HepG2 (cell line): ENCODE results near the gene PIGV. TPM values are rescaled to one million over a fixed set of nuclear protein-coding genes. Genes with fewer than 3 reads are reported as not detected.

Experiments used
- BHLHE40 ChIP-seq: IDR thresholded peaks from 2 replicates; pipeline ENCODE4 v1.6.1; 2011; ENCODE audit warnings: low read length, improper control_type of control experiment
- CEBPG ChIP-seq: IDR thresholded peaks from 2 replicates; pipeline ENCODE4 v1.6.1; 2016
- EED ChIP-seq: sonication (generic); formaldehyde crosslinking; IDR thresholded peaks from 2 replicates; pipeline ENCODE4 v1.5.0; 2020; ENCODE audit warnings: mild to moderate bottlenecking, missing genetic modification reagents
- FOXA1 ChIP-seq, 2 experiments: fragments of 450-650 bp in 1 of 2; sonication (generic) in 1 of 2; formaldehyde crosslinking in 1 of 2; IDR thresholded peaks; 2 replicates each; pipeline versions ENCODE4 v1.4.0 to v1.6.1; 2016 to 2020; ENCODE audit warnings: missing genetic modification reagents in 1 of 2
- GABPA ChIP-seq, 2 experiments: IDR thresholded peaks; 2 replicates each; pipeline ENCODE4 v1.6.1; 2011 to 2016; ENCODE audit warnings: low read depth in 2 of 2, low read length in 1 of 2, missing biosample characterization in 1 of 2, missing genetic modification characterization in 1 of 2
- GABPB1 ChIP-seq: IDR thresholded peaks from 2 replicates; pipeline ENCODE4 v1.6.1; 2016; ENCODE audit warnings: mild to moderate bottlenecking, missing genetic modification reagents, moderate library complexity, missing compliant biosample characterization
- GATA4 ChIP-seq: sonication (generic); IDR thresholded peaks from 2 replicates; pipeline ENCODE4 v1.6.1; 2016; ENCODE audit warnings: antibody characterized with exemption, low read depth, borderline replicate concordance
- JDP2 ChIP-seq: sonication (generic); formaldehyde crosslinking; IDR thresholded peaks from 2 replicates; pipeline ENCODE4 v1.8.1; 2022; ENCODE audit warnings: missing genetic modification reagents, borderline replicate concordance
- NKX3-1 ChIP-seq: sonication (generic); formaldehyde crosslinking; IDR thresholded peaks from 2 replicates; pipeline ENCODE4 v1.5.0; 2020; ENCODE audit warnings: missing genetic modification reagents
- PHF20 ChIP-seq: sonication (generic); formaldehyde crosslinking; IDR thresholded peaks from 2 replicates; pipeline ENCODE4 v1.5.0; 2020; ENCODE audit warnings: mild to moderate bottlenecking, missing genetic modification reagents
- PTBP1 ChIP-seq: fragments of 200-400 bp; formaldehyde crosslinking; IDR thresholded peaks from 2 replicates; pipeline ENCODE4 v1.6.1; 2018; ENCODE audit warnings: low read length, low read depth; ENCODE audit not compliant: poor library complexity, severe bottlenecking
- RBM22 ChIP-seq: fragments of 200-400 bp; formaldehyde crosslinking; optimal IDR thresholded peaks from 2 replicates; pipeline ENCODE3; 2017; ENCODE audit warnings: mild to moderate bottlenecking, low read length, moderate library complexity
- RFX1 ChIP-seq: fragments of 450-650 bp; IDR thresholded peaks from 2 replicates; pipeline ENCODE4 v1.6.1; 2017
- TGIF2 ChIP-seq: IDR thresholded peaks from 2 replicates; pipeline ENCODE4 v1.6.1; 2016; ENCODE audit warnings: control low read depth, missing compliant biosample characterization
- ZC3H4 ChIP-seq: sonication (generic); formaldehyde crosslinking; IDR thresholded peaks from 2 replicates; pipeline ENCODE4 v1.4.0; 2020; ENCODE audit warnings: missing genetic modification reagents, borderline replicate concordance
- ZFP41 ChIP-seq: sonication (generic); formaldehyde crosslinking; IDR thresholded peaks from 2 replicates; pipeline ENCODE4 v1.4.0; 2020; ENCODE audit warnings: mild to moderate bottlenecking, missing genetic modification reagents, borderline replicate concordance
- ZMYM2 ChIP-seq: sonication (generic); formaldehyde crosslinking; IDR thresholded peaks from 2 replicates; pipeline ENCODE4 v1.8.0; 2022; ENCODE audit warnings: mild to moderate bottlenecking, missing genetic modification reagents
- ZNF567 ChIP-seq: sonication (generic); formaldehyde crosslinking; IDR thresholded peaks from 2 replicates; pipeline ENCODE4 v1.8.1; 2023; ENCODE audit warnings: mild to moderate bottlenecking, missing genetic modification reagents, borderline replicate concordance
- ZNF614 ChIP-seq: IDR thresholded peaks from 2 replicates; pipeline ENCODE4 v1.6.1; 2018; ENCODE audit warnings: missing biosample characterization, missing genetic modification reagents, inconsistent platforms, borderline replicate concordance
- ZNF709 ChIP-seq: sonication (generic); formaldehyde crosslinking; IDR thresholded peaks from 2 replicates; pipeline ENCODE4 v1.5.0; 2020; ENCODE audit warnings: mild to moderate bottlenecking, missing genetic modification reagents
- polyA plus RNA-seq, 8 experiments: library from polyadenylated mRNA; depleted of rRNA in 3 of 8; stranded (reverse) in 7 of 8; unstranded in 1 of 8; fragments of >200 nt; fragmentation: Illumina TruSeq in 4 of 8; extraction: Trizol in 4 of 8; gene quantifications; 2 replicates each; pipeline versions ENCODE4 v1.2.1 to v1.2.3, GENCODE V29; 2011 to 2016; ENCODE audit warnings: low read depth in 4 of 8, missing spikeins in 1 of 8, mixed read lengths in 1 of 8; ENCODE audit not compliant: insufficient read depth in 1 of 8
- total RNA-seq, 5 experiments: library from RNA; depleted of rRNA; stranded (reverse); fragments of >200 nt; fragmentation: Illumina TruSeq; extraction: Trizol; gene quantifications; 2 replicates each; pipeline ENCODE4 v1.2.3, GENCODE V29; 2016; ENCODE audit warnings: low read depth in 1 of 5
- TF ChIP-seq, protein P1 (sequence below): IDR thresholded peaks from 2 replicates; pipeline ENCODE4 v1.6.1; 2016; ENCODE audit warnings: control low read depth
- TF ChIP-seq, protein P2 (sequence below): sonication (generic); formaldehyde crosslinking; conservative IDR thresholded peaks from 2 replicates; pipeline ENCODE4 v1.4.0; 2020; ENCODE audit warnings: missing genetic modification reagents
- TF ChIP-seq, protein P3 (sequence below): sonication (generic); formaldehyde crosslinking; IDR thresholded peaks from 2 replicates; pipeline ENCODE4 v1.4.0; 2020; ENCODE audit warnings: low read depth, mild to moderate bottlenecking, missing genetic modification reagents
- TF ChIP-seq, protein P4 (sequence below): sonication (generic); formaldehyde crosslinking; IDR thresholded peaks from 2 replicates; pipeline ENCODE4 v1.5.0; 2020; ENCODE audit warnings: missing genetic modification reagents, mild to moderate bottlenecking, borderline replicate concordance
- TF ChIP-seq, protein P5 (sequence below): IDR thresholded peaks from 2 replicates; pipeline ENCODE4 v1.6.1; 2018; ENCODE audit warnings: missing genetic modification reagents, mild to moderate bottlenecking, missing compliant biosample characterization

Gene PIGV
- total and polyA plus RNA-seq, 2 of the 13 experiments (the other 11 are each of a cell fraction or from before 2014, with no cell fraction given), result 13.5 to 22.7 TPM

DNA sequence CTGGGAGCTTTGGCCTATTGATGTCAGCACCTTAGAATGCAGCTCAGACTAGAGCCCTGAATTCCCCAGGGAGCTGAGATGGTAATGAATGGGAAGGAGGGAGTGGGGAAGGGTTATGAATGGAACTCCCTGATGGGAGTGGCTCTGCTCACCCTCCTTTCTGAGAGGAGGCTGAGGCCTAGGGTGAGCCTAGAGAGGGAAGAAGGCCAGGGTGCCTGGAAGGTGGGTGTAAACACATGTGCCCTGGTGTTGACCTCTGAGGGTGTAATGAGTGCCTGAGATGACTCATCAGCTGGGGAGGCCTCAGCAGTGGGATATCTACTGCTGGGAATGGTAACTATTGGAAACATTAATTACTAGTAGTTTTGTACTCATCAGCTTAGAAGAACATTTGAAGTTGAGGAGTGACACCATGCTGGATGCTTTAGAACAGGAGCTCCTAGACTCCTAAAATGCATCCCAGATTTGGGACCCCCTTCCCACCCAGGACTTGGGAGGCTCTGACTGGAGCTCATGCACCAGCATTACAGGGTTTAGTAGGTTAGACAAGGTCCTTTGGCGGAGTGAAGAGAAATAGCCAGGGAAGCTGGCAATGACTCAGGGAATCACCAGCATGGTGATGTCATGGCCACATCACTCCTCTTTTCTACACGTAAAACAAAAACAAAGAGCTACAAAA lies 16.0 kb upstream of the PIGV start (continued):
- TF ChIP-seq RBM22, result no peak
- peak; percentile 16; the same call in 1 of the 2 replicates for TF ChIP-seq RFX1
- no peak for TF ChIP-seq FOXA1 (IDR thresholded peaks at IDR 0.05)
- peak; percentile 58 for TF ChIP-seq FOXA1 (CRISPR knock-in tag; IDR thresholded peaks at IDR 0.05)
- TF ChIP-seq ZFP41 (CRISPR knock-in tag), result no peak
- TF ChIP-seq ZNF567 (CRISPR knock-in tag), result no peak
- TF ChIP-seq PHF20, result no peak
- no peak for TF ChIP-seq JDP2 (CRISPR knock-in tag)
- TF ChIP-seq GATA4, result no peak
- no peak for TF ChIP-seq TGIF2 (CRISPR knock-in tag)
- TF ChIP-seq GABPB1 (CRISPR knock-in tag), result no peak
- TF ChIP-seq, protein P1, sequence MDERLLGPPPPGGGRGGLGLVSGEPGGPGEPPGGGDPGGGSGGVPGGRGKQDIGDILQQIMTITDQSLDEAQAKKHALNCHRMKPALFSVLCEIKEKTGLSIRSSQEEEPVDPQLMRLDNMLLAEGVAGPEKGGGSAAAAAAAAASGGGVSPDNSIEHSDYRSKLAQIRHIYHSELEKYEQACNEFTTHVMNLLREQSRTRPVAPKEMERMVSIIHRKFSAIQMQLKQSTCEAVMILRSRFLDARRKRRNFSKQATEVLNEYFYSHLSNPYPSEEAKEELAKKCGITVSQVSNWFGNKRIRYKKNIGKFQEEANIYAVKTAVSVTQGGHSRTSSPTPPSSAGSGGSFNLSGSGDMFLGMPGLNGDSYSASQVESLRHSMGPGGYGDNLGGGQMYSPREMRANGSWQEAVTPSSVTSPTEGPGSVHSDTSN (CRISPR knock-in tag), result no peak
- TF ChIP-seq, protein P2, sequence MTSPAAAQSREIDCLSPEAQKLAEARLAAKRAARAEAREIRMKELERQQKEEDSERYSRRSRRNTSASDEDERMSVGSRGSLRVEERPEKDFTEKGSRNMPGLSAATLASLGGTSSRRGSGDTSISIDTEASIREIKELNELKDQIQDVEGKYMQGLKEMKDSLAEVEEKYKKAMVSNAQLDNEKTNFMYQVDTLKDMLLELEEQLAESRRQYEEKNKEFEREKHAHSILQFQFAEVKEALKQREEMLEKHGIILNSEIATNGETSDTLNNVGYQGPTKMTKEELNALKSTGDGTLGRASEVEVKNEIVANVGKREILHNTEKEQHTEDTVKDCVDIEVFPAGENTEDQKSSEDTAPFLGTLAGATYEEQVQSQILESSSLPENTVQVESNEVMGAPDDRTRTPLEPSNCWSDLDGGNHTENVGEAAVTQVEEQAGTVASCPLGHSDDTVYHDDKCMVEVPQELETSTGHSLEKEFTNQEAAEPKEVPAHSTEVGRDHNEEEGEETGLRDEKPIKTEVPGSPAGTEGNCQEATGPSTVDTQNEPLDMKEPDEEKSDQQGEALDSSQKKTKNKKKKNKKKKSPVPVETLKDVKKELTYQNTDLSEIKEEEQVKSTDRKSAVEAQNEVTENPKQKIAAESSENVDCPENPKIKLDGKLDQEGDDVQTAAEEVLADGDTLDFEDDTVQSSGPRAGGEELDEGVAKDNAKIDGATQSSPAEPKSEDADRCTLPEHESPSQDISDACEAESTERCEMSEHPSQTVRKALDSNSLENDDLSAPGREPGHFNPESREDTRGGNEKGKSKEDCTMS (CRISPR knock-in tag), result no peak
- no peak for TF ChIP-seq PTBP1
- 0 out of 2 replicates have a peak, but pooled peaks have one; percentile 62 for TF ChIP-seq ZNF614
- TF ChIP-seq CEBPG, result no peak
- TF ChIP-seq ZC3H4 (CRISPR knock-in tag), result no peak
- no peak for TF ChIP-seq GABPA (IDR thresholded peaks at IDR 0.05; ENCODE audit: low read depth, low read length)
- TF ChIP-seq GABPA (CRISPR knock-in tag; IDR thresholded peaks at IDR 0.05; ENCODE audit: low read depth), result no peak
- peak; percentile 35; the same call in 1 of the 2 replicates for TF ChIP-seq BHLHE40
- no peak for TF ChIP-seq EED (CRISPR knock-in tag)
- TF ChIP-seq, protein P3, sequence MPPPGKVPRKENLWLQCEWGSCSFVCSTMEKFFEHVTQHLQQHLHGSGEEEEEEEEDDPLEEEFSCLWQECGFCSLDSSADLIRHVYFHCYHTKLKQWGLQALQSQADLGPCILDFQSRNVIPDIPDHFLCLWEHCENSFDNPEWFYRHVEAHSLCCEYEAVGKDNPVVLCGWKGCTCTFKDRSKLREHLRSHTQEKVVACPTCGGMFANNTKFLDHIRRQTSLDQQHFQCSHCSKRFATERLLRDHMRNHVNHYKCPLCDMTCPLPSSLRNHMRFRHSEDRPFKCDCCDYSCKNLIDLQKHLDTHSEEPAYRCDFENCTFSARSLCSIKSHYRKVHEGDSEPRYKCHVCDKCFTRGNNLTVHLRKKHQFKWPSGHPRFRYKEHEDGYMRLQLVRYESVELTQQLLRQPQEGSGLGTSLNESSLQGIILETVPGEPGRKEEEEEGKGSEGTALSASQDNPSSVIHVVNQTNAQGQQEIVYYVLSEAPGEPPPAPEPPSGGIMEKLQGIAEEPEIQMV (CRISPR knock-in tag), result no peak
- TF ChIP-seq, protein P4, sequence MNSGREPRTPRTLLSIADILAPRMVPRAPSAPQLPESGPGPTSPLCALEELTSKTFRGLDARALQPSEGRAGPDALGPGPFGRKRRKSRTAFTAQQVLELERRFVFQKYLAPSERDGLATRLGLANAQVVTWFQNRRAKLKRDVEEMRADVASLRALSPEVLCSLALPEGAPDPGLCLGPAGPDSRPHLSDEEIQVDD (CRISPR knock-in tag), result no peak
- TF ChIP-seq NKX3-1, result no peak
- TF ChIP-seq, protein P5, sequence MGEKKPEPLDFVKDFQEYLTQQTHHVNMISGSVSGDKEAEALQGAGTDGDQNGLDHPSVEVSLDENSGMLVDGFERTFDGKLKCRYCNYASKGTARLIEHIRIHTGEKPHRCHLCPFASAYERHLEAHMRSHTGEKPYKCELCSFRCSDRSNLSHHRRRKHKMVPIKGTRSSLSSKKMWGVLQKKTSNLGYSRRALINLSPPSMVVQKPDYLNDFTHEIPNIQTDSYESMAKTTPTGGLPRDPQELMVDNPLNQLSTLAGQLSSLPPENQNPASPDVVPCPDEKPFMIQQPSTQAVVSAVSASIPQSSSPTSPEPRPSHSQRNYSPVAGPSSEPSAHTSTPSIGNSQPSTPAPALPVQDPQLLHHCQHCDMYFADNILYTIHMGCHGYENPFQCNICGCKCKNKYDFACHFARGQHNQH (CRISPR knock-in tag), result peak; percentile 55; the same call in 1 of the 2 replicates
- TF ChIP-seq ZNF709 (CRISPR knock-in tag), result no peak
- no peak for TF ChIP-seq ZMYM2 (CRISPR knock-in tag)
